ENCODE data around the gene PRSS33.

The PRSS33 gene, protein sequence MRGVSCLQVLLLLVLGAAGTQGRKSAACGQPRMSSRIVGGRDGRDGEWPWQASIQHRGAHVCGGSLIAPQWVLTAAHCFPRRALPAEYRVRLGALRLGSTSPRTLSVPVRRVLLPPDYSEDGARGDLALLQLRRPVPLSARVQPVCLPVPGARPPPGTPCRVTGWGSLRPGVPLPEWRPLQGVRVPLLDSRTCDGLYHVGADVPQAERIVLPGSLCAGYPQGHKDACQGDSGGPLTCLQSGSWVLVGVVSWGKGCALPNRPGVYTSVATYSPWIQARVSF
- 0 to 0.04 reads per million in 2 donors for total RNA-seq

- DNase-seq, result no peak
Observed at GRCh38 chr16:2787406-2787805, at the start of gene PRSS33. TSS of gene PRSS33 (minus strand) at chr16:2787560. CDS start at chr16:2786547, 1,013 bp downstream.

- no peak for DNase-seq
Observed at GRCh38 chr16:2836646-2837508, 49.5 kb upstream of the PRSS33 start.

GRCh38 chr16:2835638-2836493 lies 48.5 kb upstream of the PRSS33 start:
- DNase-seq, result no peak

- no peak for DNase-seq
Observed at GRCh38 chr16:2834968-2835367, 47.6 kb upstream of the PRSS33 start.

DNA sequence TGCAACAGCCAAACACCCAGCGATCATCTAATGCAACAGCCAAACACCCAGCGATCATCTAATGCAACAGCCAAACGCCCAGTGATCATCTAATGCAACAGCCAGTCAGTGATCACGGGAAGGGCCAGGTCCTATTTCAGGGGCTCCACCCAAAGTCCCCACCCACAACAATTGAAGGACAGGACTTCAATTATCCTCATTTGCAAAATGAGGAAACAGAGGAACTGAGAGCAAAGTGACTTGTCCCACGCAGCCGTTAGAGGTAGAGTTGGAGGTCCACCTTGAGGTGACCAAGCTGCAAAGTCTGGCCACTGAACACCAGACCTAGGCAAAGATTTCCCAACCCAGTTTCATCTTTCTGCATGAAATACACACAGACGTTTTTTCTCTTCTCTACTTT lies 46.4 kb upstream of the PRSS33 start:
- no peak for DNase-seq

- DNase-seq, result no peak
Observed at GRCh38 chr16:2831203-2831602, 43.8 kb upstream of the PRSS33 start.

- DNase-seq, result no peak
Observed at GRCh38 chr16:2830355-2830695, 43.0 kb upstream of the PRSS33 start.

DNA sequence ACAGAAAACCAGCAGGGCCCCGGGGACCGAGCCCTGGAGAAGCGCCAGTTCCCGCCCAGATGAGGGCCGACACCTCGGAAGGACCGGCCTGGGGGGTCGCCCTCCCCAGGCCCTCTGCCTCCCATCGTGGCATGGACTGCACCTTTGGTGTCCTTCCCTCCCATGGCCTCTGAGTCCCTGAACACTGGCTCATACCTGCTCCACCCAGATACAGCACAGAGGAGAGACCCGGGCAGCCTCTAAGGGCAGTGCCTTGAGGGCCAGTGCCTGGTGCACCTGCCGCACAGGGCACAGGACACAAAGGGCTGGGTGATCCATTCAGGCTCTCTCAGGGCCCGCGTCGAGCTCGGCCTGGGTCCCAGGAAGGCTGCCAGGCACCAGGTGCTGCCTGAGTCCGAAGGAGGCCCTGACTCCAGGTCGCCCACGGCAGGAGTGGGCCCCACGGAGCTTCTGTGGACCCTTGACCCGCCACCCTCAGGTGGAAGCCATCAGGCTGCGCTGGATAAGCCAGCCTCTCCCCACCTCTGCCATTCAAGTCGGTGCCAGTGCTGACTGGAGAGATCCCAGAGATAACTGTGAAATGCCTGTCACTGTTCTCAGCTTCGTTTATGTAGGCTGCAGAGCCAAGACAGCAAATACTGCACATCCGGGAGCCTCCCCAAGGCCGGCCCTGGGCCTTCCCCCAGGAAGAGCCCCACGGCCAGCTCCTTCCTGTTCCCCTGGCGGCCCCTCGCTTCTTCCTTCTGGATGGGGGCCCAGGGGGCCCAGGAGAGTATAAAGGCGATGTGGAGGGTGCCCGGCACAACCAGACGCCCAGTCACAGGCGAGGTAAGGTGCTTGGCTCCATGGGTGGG lies 42.4 kb upstream of the PRSS33 start, which contains the start of gene ZG16B:
ZG16B (plus strand) TSS at position 803 of the 854 bp plus-strand sequence. CDS start 139 bp downstream, outside the sequence.
- no peak for DNase-seq

DNA sequence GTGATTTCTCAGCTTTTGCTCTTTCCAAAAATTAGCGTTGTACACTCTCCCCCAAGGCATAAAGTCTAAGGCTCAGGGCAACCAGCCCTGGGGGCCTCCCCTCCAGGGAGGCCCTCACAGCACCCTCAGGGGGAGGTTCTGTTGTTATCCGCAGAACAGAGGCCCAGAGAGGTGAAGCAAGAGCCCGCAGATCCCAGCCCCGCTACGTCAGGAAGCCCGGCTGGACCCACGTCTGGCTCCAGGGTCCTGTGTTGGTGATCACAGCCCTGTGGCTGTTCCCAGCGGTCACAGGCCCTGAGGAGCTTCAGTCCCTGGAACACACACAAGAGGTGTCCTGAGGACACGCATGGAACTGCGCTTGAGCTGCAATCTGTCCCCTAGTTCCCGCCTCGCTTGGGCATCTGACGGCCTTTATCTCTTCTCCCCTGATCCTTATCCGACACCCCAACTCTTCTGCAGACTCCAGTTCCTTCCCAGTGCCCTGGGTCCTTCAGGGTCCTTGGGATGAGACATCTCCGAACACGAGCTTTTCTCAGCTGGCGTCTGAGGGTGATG lies 41.6 kb upstream of the PRSS33 start:
- DNase-seq, result no peak

DNA sequence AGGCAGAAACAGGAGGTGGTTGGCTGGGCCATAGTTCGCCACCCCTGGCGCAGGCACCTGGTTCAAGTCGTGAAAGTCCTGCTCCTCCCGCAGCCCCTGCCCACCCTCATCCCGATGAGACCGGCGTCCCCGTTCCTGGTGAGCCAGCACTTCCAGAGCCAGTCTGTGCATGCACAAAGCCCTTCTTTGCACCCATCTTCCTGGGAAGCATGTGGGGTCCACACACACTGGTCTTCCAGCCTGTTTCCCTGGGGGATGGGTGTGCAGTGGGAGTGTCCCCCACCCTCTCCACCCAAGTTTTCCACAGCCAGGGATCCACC lies 41.1 kb upstream of the PRSS33 start:
- DNase-seq, result no peak

- DNase-seq, result no peak
Observed at GRCh38 chr16:2827831-2828520, 40.6 kb upstream of the PRSS33 start.

DNA sequence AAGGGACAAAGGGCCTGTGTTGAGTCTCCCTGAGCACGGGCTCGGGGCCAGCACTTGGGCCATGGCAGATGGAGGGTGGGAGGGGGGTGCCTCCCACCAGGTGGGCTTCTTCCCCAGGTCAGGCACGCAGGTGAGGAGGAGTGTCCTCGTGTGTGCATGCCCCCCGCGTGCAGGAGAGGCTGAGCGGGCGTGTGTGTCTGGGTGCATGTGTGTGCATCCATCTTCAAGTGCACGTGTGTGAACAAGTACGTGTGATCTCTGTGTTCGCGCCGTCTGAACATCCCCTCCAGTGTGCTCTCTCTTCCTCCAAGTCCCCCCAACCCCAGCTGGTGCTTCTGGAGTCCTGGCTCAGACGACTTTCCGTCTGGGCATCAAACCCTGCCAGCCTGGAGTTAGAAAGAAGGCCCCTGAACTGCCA lies 40.0 kb upstream of the PRSS33 start:
- DNase-seq, result no peak

GRCh38 chr16:2826591-2827373 lies 39.4 kb upstream of the PRSS33 start:
- DNase-seq, result no peak

GRCh38 chr16:2825906-2826305 lies 38.5 kb upstream of the PRSS33 start:
- DNase-seq, result no peak

- no peak for DNase-seq
Observed at GRCh38 chr16:2825049-2825742, 37.8 kb upstream of the PRSS33 start.

DNA sequence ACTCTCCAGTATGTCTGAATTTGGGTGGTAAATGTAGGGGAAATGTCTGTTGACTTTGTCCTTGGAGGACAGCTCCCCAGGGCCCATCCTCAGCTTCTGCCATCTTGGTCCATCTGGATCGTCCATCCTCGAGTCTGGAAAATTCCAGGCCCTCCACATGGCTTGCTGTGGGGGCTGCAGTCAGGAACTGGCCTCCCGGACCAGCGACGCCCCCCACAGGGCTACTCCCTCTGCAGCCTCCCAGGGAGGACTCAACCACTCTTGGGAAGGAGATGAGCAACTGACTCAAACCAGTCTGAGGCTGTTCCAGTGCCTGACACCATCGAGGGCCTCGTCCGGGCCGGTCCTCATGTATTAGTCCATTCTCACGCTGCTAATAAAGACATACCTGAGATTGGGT lies 37.3 kb upstream of the PRSS33 start:
- DNase-seq, result no peak

GRCh38 chr16:2822496-2822895 lies 35.1 kb upstream of the PRSS33 start:
- no peak for DNase-seq

DNA sequence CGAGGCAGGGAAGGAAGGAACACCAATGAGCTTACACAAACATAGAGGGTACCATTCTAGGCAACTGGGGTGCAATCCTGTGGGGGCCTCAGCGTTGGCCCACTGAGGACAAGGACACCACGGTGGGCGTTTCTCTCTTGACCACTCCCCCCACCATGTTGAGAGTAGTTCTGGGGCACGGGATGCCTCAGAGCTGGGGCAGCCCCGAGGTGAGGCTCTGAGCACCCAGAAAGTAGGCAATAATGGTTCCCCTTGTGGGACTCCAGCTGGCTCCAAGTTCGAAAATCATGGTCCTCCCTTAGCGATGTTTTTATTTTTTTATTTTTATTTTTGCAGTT lies 34.8 kb upstream of the PRSS33 start:
- no peak for DNase-seq

- no peak for DNase-seq
Observed at GRCh38 chr16:2821487-2822157, 34.3 kb upstream of the PRSS33 start.

Data from activated gamma-delta T cell (primary cell).